Vagina (tissue), 2 donors: ENCODE measurements around the gene NFYB.

Experiments used
- CTCF ChIP-seq, 3 experiments: fragments of 450-650 bp in 2 of 3; fragments of 200-600 bp in 1 of 3; sonication (generic) in 1 of 3; IDR thresholded peaks; one replicate each; pipeline ENCODE4 v1.5.1; 2017 to 2019; ENCODE audit warnings: antibody characterized with exemption in 3 of 3, mild to moderate bottlenecking in 2 of 3, moderate library complexity in 2 of 3
- POLR2A ChIP-seq, 2 donors: fragments of 450-650 bp; IDR thresholded peaks; one replicate each; pipeline ENCODE4 v1.6.1; 2017; ENCODE audit warnings: antibody characterized with exemption in 2 of 2, mild to moderate bottlenecking in 2 of 2, moderate library complexity in 2 of 2
- POLR2AphosphoS5 ChIP-seq, 2 donors: sonication (generic); formaldehyde crosslinking; IDR thresholded peaks; one replicate each; pipeline ENCODE4 v1.9.0; 2017; ENCODE audit warnings: antibody characterized with exemption in 2 of 2, mild to moderate bottlenecking in 2 of 2, low read depth in 1 of 2; ENCODE audit not compliant: insufficient read depth in 1 of 2

DNA sequence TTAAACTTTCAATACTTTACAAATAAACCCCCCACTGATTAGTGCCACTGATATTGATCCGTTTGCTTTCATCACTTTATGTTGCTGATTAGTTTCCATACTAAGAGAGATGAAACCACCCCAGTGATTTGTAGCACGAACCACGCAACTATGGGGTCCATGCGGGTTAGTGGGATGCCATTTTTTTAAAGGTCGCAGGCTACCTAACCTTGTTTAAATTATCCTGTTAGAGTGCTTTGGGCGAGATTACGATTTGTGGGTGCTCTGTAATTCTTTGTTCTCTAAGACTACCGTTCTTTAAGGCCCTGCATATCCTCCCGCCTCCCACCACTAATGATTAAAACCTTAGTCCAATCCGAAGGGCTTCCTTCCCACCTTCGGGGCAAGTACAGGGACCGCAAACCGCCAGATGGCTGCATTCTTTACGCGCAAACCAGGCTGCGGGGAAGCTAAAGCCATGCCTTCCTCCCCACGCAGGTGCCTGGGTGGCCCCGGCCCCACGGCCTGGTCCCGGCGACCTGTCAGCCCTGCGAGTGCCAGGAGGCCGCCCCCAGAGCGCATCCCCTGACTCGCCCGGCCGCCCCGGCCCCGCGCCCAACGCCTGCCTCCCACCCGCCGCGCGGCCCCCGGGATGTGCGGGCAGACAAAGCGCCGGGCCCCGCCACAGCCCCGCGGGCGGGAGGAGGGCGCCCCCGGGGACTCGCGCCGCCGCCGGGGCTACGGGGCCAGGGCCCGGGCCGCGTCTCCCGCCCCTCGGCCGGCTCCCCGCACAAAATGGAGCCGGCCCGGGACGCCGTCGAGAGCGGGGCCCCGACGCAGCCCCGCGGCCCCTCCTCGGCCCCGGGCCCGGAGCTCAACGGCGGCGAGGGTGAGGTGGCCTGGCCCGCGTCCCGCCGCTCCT is 759 bp downstream of the NFYB start:
- TF ChIP-seq CTCF (IDR thresholded peaks at IDR 0.05): no peak
- TF ChIP-seq POLR2AphosphoS5 (IDR thresholded peaks at IDR 0.05; ENCODE audit: insufficient read depth in 1 of 2, low read depth in 1 of 2): no peak
- TF ChIP-seq POLR2A (IDR thresholded peaks at IDR 0.05): no peak
